ENCODE results near the gene SP5.

DNA sequence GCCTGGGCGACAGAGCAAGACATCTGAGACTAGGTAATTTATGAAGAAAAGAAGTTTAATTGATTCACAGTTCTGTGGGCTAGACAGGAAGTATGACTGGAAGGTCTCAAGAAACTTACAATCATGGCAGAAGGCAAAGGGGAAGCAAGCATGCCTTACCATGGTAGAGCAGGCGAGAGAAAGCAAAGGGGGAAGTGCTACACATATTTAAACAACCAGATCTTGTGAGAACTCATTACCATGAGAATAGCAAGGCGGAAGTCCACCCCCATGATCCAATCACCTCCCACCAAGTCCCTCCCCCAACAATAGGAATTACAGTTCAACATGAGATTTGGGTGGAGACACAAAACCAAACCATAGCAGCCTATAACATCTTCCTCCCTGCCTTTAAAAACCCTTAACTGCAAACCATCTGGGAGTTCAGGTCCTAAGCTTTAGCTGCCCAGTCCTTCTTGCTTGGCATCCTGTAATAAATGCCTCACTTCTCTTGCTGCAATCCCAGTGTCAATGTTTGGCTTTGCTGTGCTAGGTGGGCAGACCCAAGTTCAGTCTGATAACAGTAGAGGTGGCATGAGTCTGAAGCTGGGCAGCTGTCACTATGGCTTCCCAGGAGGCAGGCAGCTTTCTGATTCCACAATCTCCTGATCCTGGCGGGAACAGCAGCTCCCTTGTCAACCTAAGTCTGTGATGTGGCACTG lies 11.2 kb upstream of the SP5 start:
- TF ChIP-seq, protein P1, sequence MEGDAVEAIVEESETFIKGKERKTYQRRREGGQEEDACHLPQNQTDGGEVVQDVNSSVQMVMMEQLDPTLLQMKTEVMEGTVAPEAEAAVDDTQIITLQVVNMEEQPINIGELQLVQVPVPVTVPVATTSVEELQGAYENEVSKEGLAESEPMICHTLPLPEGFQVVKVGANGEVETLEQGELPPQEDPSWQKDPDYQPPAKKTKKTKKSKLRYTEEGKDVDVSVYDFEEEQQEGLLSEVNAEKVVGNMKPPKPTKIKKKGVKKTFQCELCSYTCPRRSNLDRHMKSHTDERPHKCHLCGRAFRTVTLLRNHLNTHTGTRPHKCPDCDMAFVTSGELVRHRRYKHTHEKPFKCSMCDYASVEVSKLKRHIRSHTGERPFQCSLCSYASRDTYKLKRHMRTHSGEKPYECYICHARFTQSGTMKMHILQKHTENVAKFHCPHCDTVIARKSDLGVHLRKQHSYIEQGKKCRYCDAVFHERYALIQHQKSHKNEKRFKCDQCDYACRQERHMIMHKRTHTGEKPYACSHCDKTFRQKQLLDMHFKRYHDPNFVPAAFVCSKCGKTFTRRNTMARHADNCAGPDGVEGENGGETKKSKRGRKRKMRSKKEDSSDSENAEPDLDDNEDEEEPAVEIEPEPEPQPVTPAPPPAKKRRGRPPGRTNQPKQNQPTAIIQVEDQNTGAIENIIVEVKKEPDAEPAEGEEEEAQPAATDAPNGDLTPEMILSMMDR (IDR thresholded peaks at IDR 0.05), result no peak
- TF ChIP-seq POLR2A (IDR thresholded peaks at IDR 0.05), result no peak
- TF ChIP-seq POLR2AphosphoS5 (IDR thresholded peaks at IDR 0.05), result no peak

Measured in breast epithelium (tissue), 3 donors.